GM23248 (cell line): Measurements from ENCODE around the gene MYO1D.

Experiments
- EZH2 ChIP-seq: fragments of 200-600 bp; sonication (generic); IDR thresholded peaks from 2 replicates; pipeline ENCODE4 v1.6.1; 2018; ENCODE audit warnings: antibody characterized with exemption, mild to moderate bottlenecking; ENCODE audit not compliant: insufficient read depth, poor library complexity, severe bottlenecking
- EZH2phosphoT487 ChIP-seq: fragments of 200-600 bp; sonication (generic); IDR thresholded peaks from 2 replicates; pipeline ENCODE4 v1.6.1; 2018; ENCODE audit warnings: antibody characterized with exemption, moderate library complexity, mild to moderate bottlenecking, low read depth; ENCODE audit not compliant: insufficient read depth

- TF ChIP-seq EZH2: no peak
- no peak for TF ChIP-seq EZH2phosphoT487
Observed at GRCh38 chr17:32461853-32462617, 414.9 kb downstream of the MYO1D start.
